Smooth muscle cell (in vitro differentiated cells): Measurements from ENCODE around the gene PPP1R10. TPM values are rescaled to one million over a fixed set of nuclear protein-coding genes. Genes with fewer than 3 reads are reported as not detected.

Experiments used
- DNase-seq: peaks from one replicate; lab custom pipeline; 2025; ENCODE audit not compliant: unreplicated experiment; lab: John Stamatoyannopoulos, UW
- H2AFZ ChIP-seq: fragments of 200-600 bp; sonication (generic); 2 replicates; pipeline ENCODE4 v1.6.0; 2016; ENCODE audit warnings: antibody characterized with exemption, low read depth, mild to moderate bottlenecking
- H3F3A ChIP-seq: fragments of 200-600 bp; sonication (generic); 2 replicates; pipeline ENCODE4 v1.6.0; 2017; ENCODE audit warnings: antibody characterized with exemption, low read depth
- H3K27ac ChIP-seq: fragments of 200-600 bp; sonication (generic); 2 replicates; pipeline ENCODE4 v1.5.1; 2016; ENCODE audit warnings: low read depth, mild to moderate bottlenecking
- H3K27me3 ChIP-seq: fragments of 200-600 bp; sonication (generic); 2 replicates; pipeline ENCODE4 v1.6.1; 2016; ENCODE audit warnings: low read depth, mild to moderate bottlenecking
- H3K36me3 ChIP-seq: fragments of 200-600 bp; sonication (generic); 2 replicates; pipeline ENCODE4 v1.5.1; 2016; ENCODE audit warnings: low read depth
- H3K4me1 ChIP-seq: fragments of 200-600 bp; sonication (generic); 2 replicates; pipeline ENCODE4 v1.5.1; 2016; ENCODE audit warnings: low read depth
- H3K4me2 ChIP-seq: fragments of 200-600 bp; sonication (generic); 2 replicates; pipeline ENCODE4 v1.6.0; 2016; ENCODE audit warnings: mild to moderate bottlenecking
- H3K4me3 ChIP-seq: fragments of 200-600 bp; sonication (generic); 2 replicates; pipeline ENCODE4 v1.5.1; 2016; ENCODE audit warnings: mild to moderate bottlenecking
- H3K79me2 ChIP-seq: fragments of 200-600 bp; sonication (generic); 2 replicates; pipeline ENCODE4 v1.6.0; 2016; ENCODE audit warnings: low read depth, mild to moderate bottlenecking
- H3K9ac ChIP-seq: fragments of 200-600 bp; sonication (generic); 2 replicates; pipeline ENCODE4 v1.6.0; 2016; ENCODE audit warnings: low read depth
- H3K9me3 ChIP-seq: fragments of 200-600 bp; sonication (generic); replicated peaks from 2 replicates; pipeline ENCODE4 v1.5.1; 2016; ENCODE audit warnings: low read depth
- H4K20me1 ChIP-seq: fragments of 200-600 bp; sonication (generic); 2 replicates; pipeline ENCODE4 v1.6.0; 2016; ENCODE audit warnings: low read depth
- CTCF ChIP-seq: fragments of 200-600 bp; sonication (generic); IDR thresholded peaks from 2 replicates; pipeline ENCODE4 v1.5.1; 2017; ENCODE audit warnings: borderline replicate concordance, mild to moderate bottlenecking, antibody characterized with exemption; ENCODE audit not compliant: insufficient read depth, poor library complexity, severe bottlenecking
- WGBS: methylation state at CpG from one replicate; pipeline ENCODE4 v1.1.7; 2016; ENCODE audit warnings: low lambda C conversion rate; 5-methylcytosine and 5-hydroxymethylcytosine counted together
- polyA plus RNA-seq: library from polyadenylated mRNA; unstranded; fragments of >200 nt; fragmentation: Nextera tagmentation; extraction: Ambion mirVana; gene quantifications from 2 replicates; pipeline ENCODE4 v1.2.1, GENCODE V29; 2016
- total RNA-seq: library from RNA; depleted of rRNA; stranded (reverse); fragments of >200 nt; gene quantifications from 2 replicates; pipeline ENCODE4 v1.2.3, GENCODE V29; 2014

PPP1R10 gene
- total and polyA plus RNA-seq, 2 experiments from 2014 or later, result 36.1 to 65.1 TPM

- under 1% methylated on average over 34 of the region's 34 CpGs for WGBS
- DNase-seq, result peak; percentile 91
- Histone ChIP-seq H3K79me2 (peaks cover 29% of the 10 kb centered on the region), H3K4me3 (peak within 1 kb of the TSS; percentile 77), H3K27ac (peak within 1 kb of the TSS; percentile 98), H2AFZ (peak within 1 kb of the TSS; percentile 85), H3F3A (peaks cover 25% of the 10 kb centered on the region), H3K4me2 (peak within 1 kb of the TSS; percentile 93), H3K4me1 (peaks cover 18% of the 10 kb centered on the region), H3K9me3 (no peaks in the 10 kb centered on the region), H4K20me1 (peaks cover 21% of the 10 kb centered on the region), H3K27me3 (no peaks in the 10 kb centered on the region), H3K36me3 (no peaks in the 10 kb centered on the region), H3K9ac (peak within 1 kb of the TSS; percentile 98)
- no peak for TF ChIP-seq CTCF
Observed at GRCh38 chr6:30617565-30618269, 674 bp upstream of the PPP1R10 start, which contains the start of gene MRPS18B. Gene MRPS18B, plus strand, starts transcription at chr6:30617840. Its CDS starts 26 bp downstream, at chr6:30617866.

GRCh38 chr6:30615958-30616810 lies 859 bp downstream of the PPP1R10 start:
- H3K79me2 ChIP-seq, result peaks cover 29% of the 10 kb centered on the region
- no peak overlapping the region for H2AFZ ChIP-seq
- no peaks in the 10 kb centered on the region for H3K36me3 ChIP-seq
- 2% methylated on average over 10 of the region's 10 CpGs for WGBS
- peaks cover 18% of the 10 kb centered on the region for H3K4me1 ChIP-seq
- DNase-seq, result no peak
- peak overlapping the region; percentile 77 for H3K4me3 ChIP-seq
- no peaks in the 10 kb centered on the region for H3K27me3 ChIP-seq
- peaks cover 30% of the 10 kb centered on the region for H3F3A ChIP-seq
- peaks cover 36% of the 10 kb centered on the region for H4K20me1 ChIP-seq
- no peaks in the 10 kb centered on the region for H3K9me3 ChIP-seq
- peak overlapping the region; percentile 95 for H3K27ac ChIP-seq
- peak overlapping the region; percentile 93 for H3K4me2 ChIP-seq
- H3K9ac ChIP-seq, result peak overlapping the region; percentile 98
- no peak for TF ChIP-seq CTCF

GRCh38 chr6:30615219-30615957 lies 1.7 kb downstream of the PPP1R10 start:
- Histone ChIP-seq H3K4me1 (peaks cover 18% of the 10 kb centered on the region), H3K27me3 (no peaks in the 10 kb centered on the region), H3K36me3 (no peaks in the 10 kb centered on the region), H3K4me2 (peak overlapping the region; percentile 93), H3F3A (peaks cover 33% of the 10 kb centered on the region), H4K20me1 (peaks cover 44% of the 10 kb centered on the region), H3K27ac (peak overlapping the region; percentile 95), H2AFZ (no peak overlapping the region), H3K79me2 (peaks cover 29% of the 10 kb centered on the region), H3K9me3 (no peaks in the 10 kb centered on the region), H3K9ac (peak overlapping the region; percentile 98), H3K4me3 (peak overlapping the region; percentile 77)
- WGBS, result 2% methylated on average over 10 of the region's 10 CpGs
- DNase-seq, result no peak
- no peak for TF ChIP-seq CTCF
